ENCODE measurements around the gene DIP2C. TPM values are rescaled to one million over a fixed set of nuclear protein-coding genes. Genes with fewer than 3 reads are reported as not detected.

The DIP2C gene
- total RNA-seq, 1 experiment from 2014 or later, result 11.0 TPM

- no peak for TF ChIP-seq ZNF416 (CRISPR knock-in tag; IDR thresholded peaks at IDR 0.05)
- no peak for TF ChIP-seq ZNF396 (CRISPR knock-in tag; IDR thresholded peaks at IDR 0.05; ENCODE audit: borderline replicate concordance)
- no peak for TF ChIP-seq ARID4B (CRISPR knock-in tag; IDR thresholded peaks at IDR 0.05; ENCODE audit: borderline replicate concordance)
Measured at GRCh38 chr10:412109-412508, 277.4 kb downstream of the DIP2C start (continued).

- H3K4me1 Mint-ChIP-seq, result peaks cover 4% of the 10 kb centered on the region
- H3K27me3 Mint-ChIP-seq (ENCODE audit: low read depth), result no peaks in the 10 kb centered on the region
- CTCF ChIA-PET, result no interaction called here
- DNase-seq (ENCODE audit: low spot score), result no peak
- no peaks in the 10 kb centered on the region for H3K9me3 Mint-ChIP-seq
- POLR2A ChIA-PET, result no interaction called here
- H3K36me3 Mint-ChIP-seq, result no peaks in the 10 kb centered on the region
- no peak overlapping the region for H3K27ac Mint-ChIP-seq
- no peak overlapping the region for H3K4me3 Mint-ChIP-seq
- TF ChIP-seq IRF1 (CRISPR knock-in tag; IDR thresholded peaks at IDR 0.05), result no peak
- no peak for TF ChIP-seq AR (CRISPR knock-in tag; IDR thresholded peaks at IDR 0.05)
- TF ChIP-seq ZNF396 (CRISPR knock-in tag; IDR thresholded peaks at IDR 0.05; ENCODE audit: borderline replicate concordance), result no peak
- ATAC-seq, result no peak
Measured at GRCh38 chr10:411603-412002, 277.9 kb downstream of the DIP2C start.

- no peak overlapping the region for H3K4me3 Mint-ChIP-seq
- ATAC-seq, result no peak
- H3K27me3 Mint-ChIP-seq (ENCODE audit: low read depth), result no peaks in the 10 kb centered on the region
- CTCF ChIA-PET, result interaction anchor here (1.5 to 1.9 kb wide), 2 partner anchors 10 to 176 kb away, joined by 3 to 5 read pairs; no protein-coding TSS in a partner anchor
- no peak overlapping the region for H3K27ac Mint-ChIP-seq
- no peaks in the 10 kb centered on the region for H3K4me1 Mint-ChIP-seq
- peaks cover 7% of the 10 kb centered on the region; the same call in 1 of the 2 replicates for H3K36me3 Mint-ChIP-seq
- POLR2A ChIA-PET, result no interaction called here
- DNase-seq (ENCODE audit: low spot score), result no peak
- no peaks in the 10 kb centered on the region for H3K9me3 Mint-ChIP-seq
- TF ChIP-seq NFE2L1 (CRISPR knock-in tag; IDR thresholded peaks at IDR 0.05) (no peak), ETV6 (CRISPR knock-in tag; IDR thresholded peaks at IDR 0.05) (no peak), GRHL2 (CRISPR knock-in tag; IDR thresholded peaks at IDR 0.05; ENCODE audit: insufficient replicate concordance, severe bottlenecking) (no peak), EMX1 (CRISPR knock-in tag; IDR thresholded peaks at IDR 0.05) (no peak), STAT6 (CRISPR knock-in tag; conservative IDR thresholded peaks at IDR 0.05; ENCODE audit: low read depth) (no peak)
Measured at GRCh38 chr10:409408-410040, 279.9 kb downstream of the DIP2C start.

Data from WTC11 (cell line).